Neural cell (in vitro differentiated cells): Measurements from ENCODE around the gene SMIM10L2A.

Experiments
- EP300 ChIP-seq: fragments of 450-650 bp; conservative IDR thresholded peaks from 2 replicates; pipeline ENCODE4 v1.6.1; 2014; ENCODE audit warnings: antibody characterized with exemption, mild to moderate bottlenecking, moderate library complexity; ENCODE audit not compliant: poor library complexity, severe bottlenecking
- EZH2 ChIP-seq: fragments of 200-600, 300-800 bp; shearing (Covaris generic), sonication (generic); IDR thresholded peaks from 2 replicates; pipeline ENCODE4 v1.6.1; 2014; ENCODE audit warnings: antibody characterized with exemption, low read length, borderline replicate concordance, mild to moderate bottlenecking; ENCODE audit not compliant: insufficient read depth, poor library complexity, severe bottlenecking
- MXI1 ChIP-seq: fragments of 450-650 bp; conservative IDR thresholded peaks from 2 replicates; pipeline ENCODE4 v1.6.1; 2014; ENCODE audit warnings: antibody characterized with exemption, mild to moderate bottlenecking; ENCODE audit not compliant: poor library complexity, severe bottlenecking
- POLR2AphosphoS5 ChIP-seq: IDR thresholded peaks from 2 replicates; pipeline ENCODE4 v1.6.1; 2012
- RAD21 ChIP-seq: fragments of 450-650 bp; conservative IDR thresholded peaks from 2 replicates; pipeline ENCODE4 v1.6.1; 2014; ENCODE audit warnings: antibody characterized with exemption, mild to moderate bottlenecking, moderate library complexity
- SMC3 ChIP-seq: fragments of 450-650 bp; conservative IDR thresholded peaks from 2 replicates; pipeline ENCODE4 v1.6.1; 2014; ENCODE audit warnings: antibody characterized with exemption, mild to moderate bottlenecking, moderate library complexity; ENCODE audit not compliant: poor library complexity
- TAF1 ChIP-seq: IDR thresholded peaks from 2 replicates; pipeline ENCODE4 v1.6.1; 2012; ENCODE audit warnings: low read depth
- TF ChIP-seq, protein P1 (sequence below): fragments of 450-650 bp; IDR thresholded peaks from 2 replicates; pipeline ENCODE4 v1.5.1; 2014; ENCODE audit warnings: antibody characterized with exemption, mild to moderate bottlenecking, moderate library complexity; ENCODE audit not compliant: poor library complexity, severe bottlenecking
- TF ChIP-seq, protein P2 (sequence below): IDR thresholded peaks from 2 replicates; pipeline ENCODE4 v1.6.1; 2012; ENCODE audit warnings: borderline replicate concordance

DNA sequence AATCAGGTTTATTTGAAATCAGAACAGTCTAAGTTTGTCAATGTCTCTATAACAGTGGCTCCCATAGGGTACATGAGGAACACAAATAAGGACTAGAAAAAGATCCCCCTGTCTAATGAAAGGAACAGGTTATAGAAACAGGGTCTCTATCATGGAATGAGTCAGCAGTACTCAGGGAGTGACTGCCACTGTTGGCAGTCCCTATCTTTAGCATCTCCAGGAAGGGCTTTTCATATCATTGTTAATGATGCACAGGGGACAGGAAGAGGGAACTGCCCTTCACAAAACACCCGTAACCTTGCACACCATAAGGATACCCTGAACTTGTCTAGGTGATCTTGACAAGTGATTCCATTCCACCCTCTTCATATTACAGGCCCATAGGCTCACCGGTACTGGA lies 38.5 kb upstream of the SMIM10L2A start:
- TF ChIP-seq, protein P1, sequence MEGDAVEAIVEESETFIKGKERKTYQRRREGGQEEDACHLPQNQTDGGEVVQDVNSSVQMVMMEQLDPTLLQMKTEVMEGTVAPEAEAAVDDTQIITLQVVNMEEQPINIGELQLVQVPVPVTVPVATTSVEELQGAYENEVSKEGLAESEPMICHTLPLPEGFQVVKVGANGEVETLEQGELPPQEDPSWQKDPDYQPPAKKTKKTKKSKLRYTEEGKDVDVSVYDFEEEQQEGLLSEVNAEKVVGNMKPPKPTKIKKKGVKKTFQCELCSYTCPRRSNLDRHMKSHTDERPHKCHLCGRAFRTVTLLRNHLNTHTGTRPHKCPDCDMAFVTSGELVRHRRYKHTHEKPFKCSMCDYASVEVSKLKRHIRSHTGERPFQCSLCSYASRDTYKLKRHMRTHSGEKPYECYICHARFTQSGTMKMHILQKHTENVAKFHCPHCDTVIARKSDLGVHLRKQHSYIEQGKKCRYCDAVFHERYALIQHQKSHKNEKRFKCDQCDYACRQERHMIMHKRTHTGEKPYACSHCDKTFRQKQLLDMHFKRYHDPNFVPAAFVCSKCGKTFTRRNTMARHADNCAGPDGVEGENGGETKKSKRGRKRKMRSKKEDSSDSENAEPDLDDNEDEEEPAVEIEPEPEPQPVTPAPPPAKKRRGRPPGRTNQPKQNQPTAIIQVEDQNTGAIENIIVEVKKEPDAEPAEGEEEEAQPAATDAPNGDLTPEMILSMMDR: no peak
- TF ChIP-seq EP300 (no peak), POLR2AphosphoS5 (no peak), SMC3 (no peak), RAD21 (no peak), MXI1 (no peak), EZH2 (no peak), TAF1 (no peak)
- TF ChIP-seq, protein P2, sequence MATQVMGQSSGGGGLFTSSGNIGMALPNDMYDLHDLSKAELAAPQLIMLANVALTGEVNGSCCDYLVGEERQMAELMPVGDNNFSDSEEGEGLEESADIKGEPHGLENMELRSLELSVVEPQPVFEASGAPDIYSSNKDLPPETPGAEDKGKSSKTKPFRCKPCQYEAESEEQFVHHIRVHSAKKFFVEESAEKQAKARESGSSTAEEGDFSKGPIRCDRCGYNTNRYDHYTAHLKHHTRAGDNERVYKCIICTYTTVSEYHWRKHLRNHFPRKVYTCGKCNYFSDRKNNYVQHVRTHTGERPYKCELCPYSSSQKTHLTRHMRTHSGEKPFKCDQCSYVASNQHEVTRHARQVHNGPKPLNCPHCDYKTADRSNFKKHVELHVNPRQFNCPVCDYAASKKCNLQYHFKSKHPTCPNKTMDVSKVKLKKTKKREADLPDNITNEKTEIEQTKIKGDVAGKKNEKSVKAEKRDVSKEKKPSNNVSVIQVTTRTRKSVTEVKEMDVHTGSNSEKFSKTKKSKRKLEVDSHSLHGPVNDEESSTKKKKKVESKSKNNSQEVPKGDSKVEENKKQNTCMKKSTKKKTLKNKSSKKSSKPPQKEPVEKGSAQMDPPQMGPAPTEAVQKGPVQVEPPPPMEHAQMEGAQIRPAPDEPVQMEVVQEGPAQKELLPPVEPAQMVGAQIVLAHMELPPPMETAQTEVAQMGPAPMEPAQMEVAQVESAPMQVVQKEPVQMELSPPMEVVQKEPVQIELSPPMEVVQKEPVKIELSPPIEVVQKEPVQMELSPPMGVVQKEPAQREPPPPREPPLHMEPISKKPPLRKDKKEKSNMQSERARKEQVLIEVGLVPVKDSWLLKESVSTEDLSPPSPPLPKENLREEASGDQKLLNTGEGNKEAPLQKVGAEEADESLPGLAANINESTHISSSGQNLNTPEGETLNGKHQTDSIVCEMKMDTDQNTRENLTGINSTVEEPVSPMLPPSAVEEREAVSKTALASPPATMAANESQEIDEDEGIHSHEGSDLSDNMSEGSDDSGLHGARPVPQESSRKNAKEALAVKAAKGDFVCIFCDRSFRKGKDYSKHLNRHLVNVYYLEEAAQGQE: no peak
